Neural progenitor cell (in vitro differentiated cells): ENCODE data around the gene GDPD5.

Experiments used
- EZH2 ChIP-seq: fragments of 200-600 bp; sonication (generic); IDR thresholded peaks from 2 replicates; pipeline ENCODE4 v1.6.1; 2017; ENCODE audit warnings: antibody characterized with exemption, mild to moderate bottlenecking, moderate library complexity
- TF ChIP-seq, protein P1 (sequence below): fragments of 200-600 bp; sonication (generic); IDR thresholded peaks from 2 replicates; pipeline ENCODE4 v1.5.1; 2017; ENCODE audit warnings: antibody characterized with exemption, mild to moderate bottlenecking

DNA sequence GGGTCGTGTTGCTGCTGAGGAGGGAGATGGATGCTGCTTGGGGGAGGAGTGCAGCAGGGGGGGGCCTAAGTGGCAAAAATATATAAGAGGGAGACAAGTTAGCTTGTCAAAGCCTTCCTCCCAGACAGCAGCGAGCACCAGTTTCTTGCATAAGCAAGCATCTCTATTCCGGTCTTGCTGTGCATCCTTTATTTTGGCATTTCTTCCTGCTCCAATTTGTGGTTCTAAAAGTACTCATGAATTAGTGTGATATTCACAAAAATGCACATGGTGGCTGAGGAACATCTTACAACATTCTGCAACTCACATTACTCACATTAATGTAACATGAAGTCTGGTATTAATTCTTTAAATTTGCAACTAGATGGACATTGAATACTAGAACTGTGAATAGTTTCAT lies 32.1 kb downstream of the GDPD5 start:
- TF ChIP-seq, protein P1, sequence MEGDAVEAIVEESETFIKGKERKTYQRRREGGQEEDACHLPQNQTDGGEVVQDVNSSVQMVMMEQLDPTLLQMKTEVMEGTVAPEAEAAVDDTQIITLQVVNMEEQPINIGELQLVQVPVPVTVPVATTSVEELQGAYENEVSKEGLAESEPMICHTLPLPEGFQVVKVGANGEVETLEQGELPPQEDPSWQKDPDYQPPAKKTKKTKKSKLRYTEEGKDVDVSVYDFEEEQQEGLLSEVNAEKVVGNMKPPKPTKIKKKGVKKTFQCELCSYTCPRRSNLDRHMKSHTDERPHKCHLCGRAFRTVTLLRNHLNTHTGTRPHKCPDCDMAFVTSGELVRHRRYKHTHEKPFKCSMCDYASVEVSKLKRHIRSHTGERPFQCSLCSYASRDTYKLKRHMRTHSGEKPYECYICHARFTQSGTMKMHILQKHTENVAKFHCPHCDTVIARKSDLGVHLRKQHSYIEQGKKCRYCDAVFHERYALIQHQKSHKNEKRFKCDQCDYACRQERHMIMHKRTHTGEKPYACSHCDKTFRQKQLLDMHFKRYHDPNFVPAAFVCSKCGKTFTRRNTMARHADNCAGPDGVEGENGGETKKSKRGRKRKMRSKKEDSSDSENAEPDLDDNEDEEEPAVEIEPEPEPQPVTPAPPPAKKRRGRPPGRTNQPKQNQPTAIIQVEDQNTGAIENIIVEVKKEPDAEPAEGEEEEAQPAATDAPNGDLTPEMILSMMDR: no peak
- TF ChIP-seq EZH2: no peak
